K562 (cell line): Measurements from ENCODE around the gene ZSWIM2. TPM values are rescaled to one million over a fixed set of nuclear protein-coding genes. Genes with fewer than 3 reads are reported as not detected.

Experiments used
- ATAC-seq: fragments of 200-7000 bp; cut with Tn5 transposase; 3 replicates; pipeline ENCODE4 v1.9.1; 2020; ENCODE audit warnings: moderate library complexity
- BruUV-seq: library from RNA; stranded (reverse); fragments of 400-500 nt; replicated peaks from 2 replicates; lab custom pipeline; 2021; lab: Mats Ljungman, UMichigan
- CTCF ChIA-PET: fragments of 300-600 bp; formaldehyde crosslinking; extraction: SDS; loops from one replicate; lab custom pipeline; 2021; ENCODE audit warnings: low intra/inter-chr PET ratio; lab: Yijun Ruan, JAX
- POLR2A ChIA-PET: fragments of 300-600, 350-650 bp; sonication (Branson Sonifier 250); formaldehyde crosslinking; extraction: SDS; loops from one replicate; lab custom pipeline; 2021; ENCODE audit warnings: antibody characterized with exemption, inconsistent platforms; lab: Yijun Ruan, JAX
- DNase-seq, 4 experiments: peaks; one replicate each; pipeline versions ENCODE4 v3.0.0 to v3.0.0-alpha.2; 2011 to 2018; ENCODE audit warnings: low spot score in 3 of 4, mixed read lengths in 3 of 4; ENCODE audit errors: extremely low read depth in 1 of 4
- FAIRE-seq: peaks from 2 replicates; lab custom pipeline; 2011; peaks lifted over from hg19 to GRCh38; lab: Jason Lieb, UNC
- H2AFZ ChIP-seq: 2 replicates; pipeline ENCODE4 v1.6.0; 2011; ENCODE audit warnings: low read depth, low read length, control low read depth, inconsistent platforms
- H3K27ac ChIP-seq: fragments of 200-600 bp; 3 replicates; pipeline ENCODE4 v1.8.0; 2011; ENCODE audit warnings: low read depth, mild to moderate bottlenecking, control low read depth, inconsistent platforms, low read length, moderate library complexity, mixed read lengths; ENCODE audit errors: extremely low read depth
- H3K27me3 ChIP-seq, 2 experiments: fragments of 300-600 bp in 1 of 2; 2 replicates in 1 of 2; 3 replicates in 1 of 2; pipeline versions ENCODE4 v1.6.0 to v1.8.0; 2011; ENCODE audit warnings: inconsistent platforms in 2 of 2, low read length in 2 of 2, mild to moderate bottlenecking in 1 of 2, mixed read lengths in 1 of 2, moderate library complexity in 1 of 2; ENCODE audit not compliant: control insufficient read depth in 2 of 2, insufficient read depth in 2 of 2
- H3K36me3 ChIP-seq: fragments of 300-600 bp; 3 replicates; pipeline ENCODE4 v1.8.0; 2011; ENCODE audit warnings: mild to moderate bottlenecking, low read length, inconsistent platforms; ENCODE audit not compliant: control insufficient read depth, insufficient read depth
- H3K4me1 ChIP-seq, 2 experiments: fragments of 200-600 bp in 1 of 2; replicated peaks in 1 of 2; 2 replicates in 1 of 2; 3 replicates in 1 of 2; pipeline versions ENCODE4 v1.5.1 to v1.8.0; 2011; ENCODE audit warnings: inconsistent platforms in 2 of 2, low read length in 2 of 2, mild to moderate bottlenecking in 1 of 2, mixed read lengths in 1 of 2, moderate library complexity in 1 of 2; ENCODE audit not compliant: control insufficient read depth in 2 of 2, insufficient read depth in 2 of 2
- H3K4me2 ChIP-seq: 2 replicates; pipeline ENCODE4 v1.6.1; 2011; ENCODE audit warnings: low read length, control low read depth, inconsistent platforms, mixed read lengths; ENCODE audit not compliant: insufficient read depth
- H3K4me3 ChIP-seq: fragments of 200-600 bp; sonication (generic), shearing (Covaris generic); 2 replicates; pipeline ENCODE4 v1.5.1; 2016; ENCODE audit warnings: control low read depth, inconsistent platforms
- H3K79me2 ChIP-seq: fragments of 200-600 bp; 3 replicates; pipeline ENCODE4 v1.8.0; 2011; ENCODE audit warnings: low read length, inconsistent platforms; ENCODE audit not compliant: control insufficient read depth, insufficient read depth
- H3K9ac ChIP-seq, 2 experiments: 2 replicates each; pipeline versions ENCODE4 v1.6.0 to v1.6.1; 2011; ENCODE audit warnings: low read depth in 2 of 2, low read length in 2 of 2, control low read depth in 1 of 2, inconsistent platforms in 1 of 2, mild to moderate bottlenecking in 1 of 2, mixed read lengths in 1 of 2; ENCODE audit not compliant: insufficient read depth in 1 of 2
- H3K9me1 ChIP-seq: one replicate; pipeline ENCODE4 v1.6.0; 2011; ENCODE audit warnings: inconsistent platforms, mild to moderate bottlenecking, low read length, moderate library complexity; ENCODE audit not compliant: control insufficient read depth, insufficient read depth
- H3K9me3 ChIP-seq: replicated peaks from 2 replicates; pipeline ENCODE4 v1.5.1; 2011; ENCODE audit warnings: low read depth, low read length, inconsistent platforms; ENCODE audit not compliant: control insufficient read depth, insufficient read depth
- H4K20me1 ChIP-seq: replicated peaks from 2 replicates; pipeline ENCODE4 v1.6.1; 2011; ENCODE audit warnings: low read length, inconsistent platforms, mixed read lengths; ENCODE audit not compliant: control insufficient read depth, insufficient read depth
- EWSR1 ChIP-seq: fragments of 450-650 bp; IDR thresholded peaks from 2 replicates; pipeline ENCODE4 v1.6.1; 2018; ENCODE audit warnings: borderline replicate concordance, mild to moderate bottlenecking, low read depth, moderate library complexity; ENCODE audit not compliant: partially characterized antibody
- KLF6 ChIP-seq: fragments of 250-450 bp; sonication (Bioruptor Pico); IDR thresholded peaks from 2 replicates; pipeline ENCODE4 v1.4.0; 2020; ENCODE audit warnings: mild to moderate bottlenecking, moderate library complexity, borderline replicate concordance
- NR2F6 ChIP-seq: fragments of 450-650 bp; formaldehyde crosslinking; IDR thresholded peaks from 2 replicates; pipeline ENCODE4 v1.4.0; 2020; ENCODE audit warnings: mild to moderate bottlenecking
- POLR2H ChIP-seq: IDR thresholded peaks from 2 replicates; pipeline ENCODE4 v1.6.1; 2016; ENCODE audit warnings: missing genetic modification characterization, low read depth, mild to moderate bottlenecking, control low read depth, missing compliant biosample characterization, moderate library complexity
- ZFX ChIP-seq: sonication (generic); formaldehyde crosslinking; IDR thresholded peaks from 2 replicates; pipeline ENCODE4 v1.8.0; 2022; ENCODE audit warnings: mild to moderate bottlenecking, missing genetic modification reagents, moderate library complexity
- ZNF780A ChIP-seq: fragments of 250-450 bp; sonication (Bioruptor Pico); IDR thresholded peaks from 2 replicates; pipeline ENCODE4 v1.5.0; 2021; ENCODE audit warnings: mild to moderate bottlenecking
- WGBS: fragments of 100-300 bp; shearing (Covaris generic); methylation state at CpG from one replicate; pipeline ENCODE4 v1.1.6; 2016; ENCODE audit warnings: low coverage, mixed read lengths; ENCODE audit not compliant: insufficient coverage; ENCODE audit errors: missing lambda C conversion rate; 5-methylcytosine and 5-hydroxymethylcytosine counted together
- in situ Hi-C: fragments of 300-500 bp; cut with MboI; formaldehyde crosslinking; loops from 4 replicates; pipeline ENCODE4 v1.15.0; 2018; ENCODE audit warnings: inconsistent platforms, mixed read lengths
- intact Hi-C: fragments of 100-400 bp; cut with micrococcal nuclease; formaldehyde crosslinking; loops from 2 replicates; pipeline ENCODE4 v1.14.2; 2022
- polyA plus RNA-seq, 8 experiments: library from polyadenylated mRNA; depleted of rRNA in 4 of 8; stranded (reverse) in 5 of 8; unstranded in 3 of 8; fragments of >200 nt; fragmentation: Nextera tagmentation in 2 of 8; fragmentation: Illumina TruSeq in 1 of 8; extraction: Ambion mirVana in 2 of 8; extraction: Trizol in 1 of 8; gene quantifications; 2 replicates each; pipeline versions ENCODE4 v1.2.1 to v1.2.3, GENCODE V29; 2011 to 2014; ENCODE audit warnings: inconsistent platforms in 1 of 8, missing spikeins in 1 of 8
- total RNA-seq, 7 experiments: library from RNA; depleted of rRNA in 6 of 7; stranded (reverse); fragments of >200 nt in 6 of 7; fragmentation: Illumina TruSeq in 2 of 7; extraction: Trizol in 2 of 7; gene quantifications; 2 replicates each; pipeline versions ENCODE4 v1.2.1 to v1.2.3, GENCODE V29; 2011 to 2021; ENCODE audit warnings: low replicate concordance in 1 of 7
- TF ChIP-seq, protein P1 (sequence below): fragments of 200-600 bp; sonication (generic); IDR thresholded peaks from one replicate; pipeline ENCODE4 v1.6.1; 2012; ENCODE audit warnings: mild to moderate bottlenecking, low read depth, low read length, inconsistent platforms
- TF ChIP-seq, protein P2 (sequence below): fragments of 450-650 bp; IDR thresholded peaks from 2 replicates; pipeline ENCODE4 v1.6.1; 2018; ENCODE audit not compliant: partially characterized antibody

The ZSWIM2 gene
- total and polyA plus RNA-seq, 9 of the 15 experiments (the other 6 are each of a cell fraction or from before 2014, with no cell fraction given) = not detected

DNA sequence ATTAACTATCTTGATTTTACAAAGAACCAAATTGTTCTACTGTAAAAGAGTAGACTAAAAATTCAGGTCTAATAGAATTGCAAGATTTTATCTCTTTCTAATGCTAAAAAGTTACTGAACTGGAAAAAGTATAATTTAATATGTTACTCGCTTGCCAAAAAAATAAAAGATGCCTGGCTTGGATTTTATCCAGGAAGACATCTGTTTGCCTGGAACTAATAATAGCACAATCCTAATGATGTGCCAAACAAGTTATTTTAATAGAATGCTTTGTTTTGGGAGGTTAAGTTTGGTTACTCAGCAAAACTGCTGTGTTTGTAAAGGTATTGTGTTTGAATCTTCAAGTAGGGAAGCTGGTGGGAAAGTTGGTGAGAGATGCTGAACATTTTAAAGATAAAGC, 19.4 kb upstream of the ZSWIM2 start:
- intact Hi-C loops = loop anchor here (10.0 kb wide), 1 partner anchor 364 kb away; no protein-coding TSS in a partner anchor
- FAIRE-seq = no peak

More for the DNA sequence above, 19.4 kb upstream of the ZSWIM2 start:
- H3K36me3 ChIP-seq = no peaks in the 10 kb centered on the region
- no peak for ATAC-seq
- no peak overlapping the region for H3K4me3 ChIP-seq
- no peaks in the 10 kb centered on the region for H3K9me1 ChIP-seq
- ChIA-PET CTCF (no interaction called here), POLR2A (no interaction called here)
- no peaks in the 10 kb centered on the region for H3K9me3 ChIP-seq
- no peak overlapping the region for H3K27ac ChIP-seq
- H3K4me1 ChIP-seq = no peaks in the 10 kb centered on the region
- no peak overlapping the region for H3K4me2 ChIP-seq
- H3K27me3 ChIP-seq = no peaks in the 10 kb centered on the region
- in situ Hi-C loops = no loop called here
- H3K9ac ChIP-seq = no peak overlapping the region
- TF ChIP-seq, protein P1, sequence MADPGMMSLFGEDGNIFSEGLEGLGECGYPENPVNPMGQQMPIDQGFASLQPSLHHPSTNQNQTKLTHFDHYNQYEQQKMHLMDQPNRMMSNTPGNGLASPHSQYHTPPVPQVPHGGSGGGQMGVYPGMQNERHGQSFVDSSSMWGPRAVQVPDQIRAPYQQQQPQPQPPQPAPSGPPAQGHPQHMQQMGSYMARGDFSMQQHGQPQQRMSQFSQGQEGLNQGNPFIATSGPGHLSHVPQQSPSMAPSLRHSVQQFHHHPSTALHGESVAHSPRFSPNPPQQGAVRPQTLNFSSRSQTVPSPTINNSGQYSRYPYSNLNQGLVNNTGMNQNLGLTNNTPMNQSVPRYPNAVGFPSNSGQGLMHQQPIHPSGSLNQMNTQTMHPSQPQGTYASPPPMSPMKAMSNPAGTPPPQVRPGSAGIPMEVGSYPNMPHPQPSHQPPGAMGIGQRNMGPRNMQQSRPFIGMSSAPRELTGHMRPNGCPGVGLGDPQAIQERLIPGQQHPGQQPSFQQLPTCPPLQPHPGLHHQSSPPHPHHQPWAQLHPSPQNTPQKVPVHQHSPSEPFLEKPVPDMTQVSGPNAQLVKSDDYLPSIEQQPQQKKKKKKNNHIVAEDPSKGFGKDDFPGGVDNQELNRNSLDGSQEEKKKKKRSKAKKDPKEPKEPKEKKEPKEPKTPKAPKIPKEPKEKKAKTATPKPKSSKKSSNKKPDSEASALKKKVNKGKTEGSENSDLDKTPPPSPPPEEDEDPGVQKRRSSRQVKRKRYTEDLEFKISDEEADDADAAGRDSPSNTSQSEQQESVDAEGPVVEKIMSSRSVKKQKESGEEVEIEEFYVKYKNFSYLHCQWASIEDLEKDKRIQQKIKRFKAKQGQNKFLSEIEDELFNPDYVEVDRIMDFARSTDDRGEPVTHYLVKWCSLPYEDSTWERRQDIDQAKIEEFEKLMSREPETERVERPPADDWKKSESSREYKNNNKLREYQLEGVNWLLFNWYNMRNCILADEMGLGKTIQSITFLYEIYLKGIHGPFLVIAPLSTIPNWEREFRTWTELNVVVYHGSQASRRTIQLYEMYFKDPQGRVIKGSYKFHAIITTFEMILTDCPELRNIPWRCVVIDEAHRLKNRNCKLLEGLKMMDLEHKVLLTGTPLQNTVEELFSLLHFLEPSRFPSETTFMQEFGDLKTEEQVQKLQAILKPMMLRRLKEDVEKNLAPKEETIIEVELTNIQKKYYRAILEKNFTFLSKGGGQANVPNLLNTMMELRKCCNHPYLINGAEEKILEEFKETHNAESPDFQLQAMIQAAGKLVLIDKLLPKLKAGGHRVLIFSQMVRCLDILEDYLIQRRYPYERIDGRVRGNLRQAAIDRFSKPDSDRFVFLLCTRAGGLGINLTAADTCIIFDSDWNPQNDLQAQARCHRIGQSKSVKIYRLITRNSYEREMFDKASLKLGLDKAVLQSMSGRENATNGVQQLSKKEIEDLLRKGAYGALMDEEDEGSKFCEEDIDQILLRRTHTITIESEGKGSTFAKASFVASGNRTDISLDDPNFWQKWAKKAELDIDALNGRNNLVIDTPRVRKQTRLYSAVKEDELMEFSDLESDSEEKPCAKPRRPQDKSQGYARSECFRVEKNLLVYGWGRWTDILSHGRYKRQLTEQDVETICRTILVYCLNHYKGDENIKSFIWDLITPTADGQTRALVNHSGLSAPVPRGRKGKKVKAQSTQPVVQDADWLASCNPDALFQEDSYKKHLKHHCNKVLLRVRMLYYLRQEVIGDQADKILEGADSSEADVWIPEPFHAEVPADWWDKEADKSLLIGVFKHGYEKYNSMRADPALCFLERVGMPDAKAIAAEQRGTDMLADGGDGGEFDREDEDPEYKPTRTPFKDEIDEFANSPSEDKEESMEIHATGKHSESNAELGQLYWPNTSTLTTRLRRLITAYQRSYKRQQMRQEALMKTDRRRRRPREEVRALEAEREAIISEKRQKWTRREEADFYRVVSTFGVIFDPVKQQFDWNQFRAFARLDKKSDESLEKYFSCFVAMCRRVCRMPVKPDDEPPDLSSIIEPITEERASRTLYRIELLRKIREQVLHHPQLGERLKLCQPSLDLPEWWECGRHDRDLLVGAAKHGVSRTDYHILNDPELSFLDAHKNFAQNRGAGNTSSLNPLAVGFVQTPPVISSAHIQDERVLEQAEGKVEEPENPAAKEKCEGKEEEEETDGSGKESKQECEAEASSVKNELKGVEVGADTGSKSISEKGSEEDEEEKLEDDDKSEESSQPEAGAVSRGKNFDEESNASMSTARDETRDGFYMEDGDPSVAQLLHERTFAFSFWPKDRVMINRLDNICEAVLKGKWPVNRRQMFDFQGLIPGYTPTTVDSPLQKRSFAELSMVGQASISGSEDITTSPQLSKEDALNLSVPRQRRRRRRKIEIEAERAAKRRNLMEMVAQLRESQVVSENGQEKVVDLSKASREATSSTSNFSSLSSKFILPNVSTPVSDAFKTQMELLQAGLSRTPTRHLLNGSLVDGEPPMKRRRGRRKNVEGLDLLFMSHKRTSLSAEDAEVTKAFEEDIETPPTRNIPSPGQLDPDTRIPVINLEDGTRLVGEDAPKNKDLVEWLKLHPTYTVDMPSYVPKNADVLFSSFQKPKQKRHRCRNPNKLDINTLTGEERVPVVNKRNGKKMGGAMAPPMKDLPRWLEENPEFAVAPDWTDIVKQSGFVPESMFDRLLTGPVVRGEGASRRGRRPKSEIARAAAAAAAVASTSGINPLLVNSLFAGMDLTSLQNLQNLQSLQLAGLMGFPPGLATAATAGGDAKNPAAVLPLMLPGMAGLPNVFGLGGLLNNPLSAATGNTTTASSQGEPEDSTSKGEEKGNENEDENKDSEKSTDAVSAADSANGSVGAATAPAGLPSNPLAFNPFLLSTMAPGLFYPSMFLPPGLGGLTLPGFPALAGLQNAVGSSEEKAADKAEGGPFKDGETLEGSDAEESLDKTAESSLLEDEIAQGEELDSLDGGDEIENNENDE = no peak
- no peak for TF ChIP-seq ZNF780A (CRISPR knock-in tag)
- TF ChIP-seq ZFX (CRISPR knock-in tag) = no peak
- no peak for TF ChIP-seq NR2F6
- TF ChIP-seq, protein P2, sequence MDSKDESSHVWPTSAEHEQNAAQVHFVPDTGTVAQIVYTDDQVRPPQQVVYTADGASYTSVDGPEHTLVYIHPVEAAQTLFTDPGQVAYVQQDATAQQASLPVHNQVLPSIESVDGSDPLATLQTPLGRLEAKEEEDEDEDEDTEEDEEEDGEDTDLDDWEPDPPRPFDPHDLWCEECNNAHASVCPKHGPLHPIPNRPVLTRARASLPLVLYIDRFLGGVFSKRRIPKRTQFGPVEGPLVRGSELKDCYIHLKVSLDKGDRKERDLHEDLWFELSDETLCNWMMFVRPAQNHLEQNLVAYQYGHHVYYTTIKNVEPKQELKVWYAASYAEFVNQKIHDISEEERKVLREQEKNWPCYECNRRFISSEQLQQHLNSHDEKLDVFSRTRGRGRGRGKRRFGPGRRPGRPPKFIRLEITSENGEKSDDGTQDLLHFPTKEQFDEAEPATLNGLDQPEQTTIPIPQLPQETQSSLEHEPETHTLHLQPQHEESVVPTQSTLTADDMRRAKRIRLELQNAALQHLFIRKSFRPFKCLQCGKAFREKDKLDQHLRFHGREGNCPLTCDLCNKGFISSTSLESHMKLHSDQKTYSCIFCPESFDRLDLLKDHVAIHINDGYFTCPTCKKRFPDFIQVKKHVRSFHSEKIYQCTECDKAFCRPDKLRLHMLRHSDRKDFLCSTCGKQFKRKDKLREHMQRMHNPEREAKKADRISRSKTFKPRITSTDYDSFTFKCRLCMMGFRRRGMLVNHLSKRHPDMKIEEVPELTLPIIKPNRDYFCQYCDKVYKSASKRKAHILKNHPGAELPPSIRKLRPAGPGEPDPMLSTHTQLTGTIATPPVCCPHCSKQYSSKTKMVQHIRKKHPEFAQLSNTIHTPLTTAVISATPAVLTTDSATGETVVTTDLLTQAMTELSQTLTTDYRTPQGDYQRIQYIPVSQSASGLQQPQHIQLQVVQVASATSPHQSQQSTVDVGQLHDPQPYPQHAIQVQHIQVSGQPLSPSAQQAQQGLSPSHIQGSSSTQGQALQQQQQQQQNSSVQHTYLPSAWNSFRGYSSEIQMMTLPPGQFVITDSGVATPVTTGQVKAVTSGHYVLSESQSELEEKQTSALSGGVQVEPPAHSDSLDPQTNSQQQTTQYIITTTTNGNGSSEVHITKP = no peak
- no peak for TF ChIP-seq KLF6 (CRISPR knock-in tag)
- TF ChIP-seq EWSR1 = no peak
- no peak for TF ChIP-seq POLR2H (tag)
- H2AFZ ChIP-seq = no peak overlapping the region
- DNase-seq = no peak
- no peaks in the 10 kb centered on the region for H3K79me2 ChIP-seq
- no peaks in the 10 kb centered on the region for H4K20me1 ChIP-seq
- WGBS = 38% methylated on average over 1 of the region's 1 CpG
- no TSS peak for BruUV-seq
